Stimulated activated CD4-positive, alpha-beta T cell treated with anti-CD3 and anti-CD28 coated beads, Interleukin-1b, Interleukin-23, amount 100 ng/mL, for 24 hours (primary cell): ENCODE results near the gene NUDT16.

Experiments used
- DNase-seq, 4 experiments: peaks; one replicate each; pipeline ENCODE4 v3.0.0-alpha.2; 2020; ENCODE audit warnings: low read depth in 4 of 4, low spot score in 1 of 4

The NUDT16 gene

GRCh38 chr3:131435000-131435399, 53.4 kb downstream of the NUDT16 start:
- no peak for DNase-seq
